GM12892 (cell line): ENCODE results near the gene FGF7.

Experiments
- POLR2A ChIP-seq: IDR thresholded peaks from 2 replicates; pipeline ENCODE4 v1.6.1; 2011; ENCODE audit warnings: low read depth, low read length, control low read depth
- TAF1 ChIP-seq: IDR thresholded peaks from 2 replicates; pipeline ENCODE4 v1.6.1; 2011; ENCODE audit warnings: low read depth, mild to moderate bottlenecking, control low read depth, low read length, borderline replicate concordance

- no peak for TF ChIP-seq TAF1
- TF ChIP-seq POLR2A: no peak
These were observed 33.1 kb downstream of the FGF7 start for GRCh38 chr15:49456166-49456565.
